ENCODE data around the gene NEDD4L.
"Not testable (repeated sequence)": the region's sequence is repeated elsewhere in the genome, so short reads cannot be mapped to it uniquely, and the experiment has no call there.

NEDD4L gene

DNA sequence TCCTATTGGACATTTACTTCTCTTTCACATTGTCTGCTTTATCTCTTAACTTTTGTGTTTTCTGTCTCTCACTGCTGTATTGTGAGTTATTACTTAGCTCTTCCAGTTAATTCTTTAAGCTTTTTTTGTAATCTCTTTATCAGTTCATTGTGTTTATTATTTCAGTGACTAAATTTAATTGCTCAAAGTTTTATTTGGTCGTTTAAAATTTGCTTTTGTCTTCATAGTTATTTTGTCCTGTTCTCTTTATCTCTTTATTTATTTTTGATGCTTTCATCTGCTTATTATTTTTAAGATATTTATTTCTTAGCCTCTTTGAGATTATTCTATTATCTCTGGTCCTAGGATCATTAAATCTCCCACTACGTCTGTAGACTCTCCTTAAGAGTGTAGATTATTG, 316.3 kb downstream of the NEDD4L start:
- no peak for DNase-seq

- no peak for DNase-seq
Measured at GRCh38 chr18:58361212-58361611, 317.2 kb downstream of the NEDD4L start.

DNA sequence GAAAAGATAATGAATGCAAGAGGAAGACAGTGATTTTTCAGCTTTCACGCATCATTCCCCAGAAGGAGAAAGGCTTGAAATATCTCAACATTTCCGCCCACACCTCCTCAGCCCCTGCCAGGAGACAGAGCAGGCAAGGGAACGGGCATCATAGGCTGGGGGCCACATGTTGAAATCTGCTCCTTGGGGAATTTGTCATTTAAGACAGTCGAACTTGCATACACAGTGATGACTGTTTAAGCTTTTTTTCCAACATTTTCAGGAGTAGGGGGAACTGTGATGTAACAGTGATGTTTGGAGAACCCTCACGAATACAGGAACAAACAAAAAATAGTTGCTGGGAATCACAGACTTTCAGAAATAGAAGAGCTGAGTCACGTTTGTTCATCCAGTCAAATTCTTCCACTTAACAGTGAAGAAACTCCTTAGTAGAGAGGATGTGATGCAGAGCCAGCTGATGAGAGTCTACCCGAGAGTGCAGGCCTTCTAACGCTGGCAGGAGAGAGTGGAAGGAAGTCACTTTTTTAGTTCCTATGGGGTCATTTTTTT, 318.1 kb downstream of the NEDD4L start:
- peak; percentile 75 for DNase-seq

GRCh38 chr18:58362829-58363271, 318.8 kb downstream of the NEDD4L start:
- DNase-seq = no peak

DNA sequence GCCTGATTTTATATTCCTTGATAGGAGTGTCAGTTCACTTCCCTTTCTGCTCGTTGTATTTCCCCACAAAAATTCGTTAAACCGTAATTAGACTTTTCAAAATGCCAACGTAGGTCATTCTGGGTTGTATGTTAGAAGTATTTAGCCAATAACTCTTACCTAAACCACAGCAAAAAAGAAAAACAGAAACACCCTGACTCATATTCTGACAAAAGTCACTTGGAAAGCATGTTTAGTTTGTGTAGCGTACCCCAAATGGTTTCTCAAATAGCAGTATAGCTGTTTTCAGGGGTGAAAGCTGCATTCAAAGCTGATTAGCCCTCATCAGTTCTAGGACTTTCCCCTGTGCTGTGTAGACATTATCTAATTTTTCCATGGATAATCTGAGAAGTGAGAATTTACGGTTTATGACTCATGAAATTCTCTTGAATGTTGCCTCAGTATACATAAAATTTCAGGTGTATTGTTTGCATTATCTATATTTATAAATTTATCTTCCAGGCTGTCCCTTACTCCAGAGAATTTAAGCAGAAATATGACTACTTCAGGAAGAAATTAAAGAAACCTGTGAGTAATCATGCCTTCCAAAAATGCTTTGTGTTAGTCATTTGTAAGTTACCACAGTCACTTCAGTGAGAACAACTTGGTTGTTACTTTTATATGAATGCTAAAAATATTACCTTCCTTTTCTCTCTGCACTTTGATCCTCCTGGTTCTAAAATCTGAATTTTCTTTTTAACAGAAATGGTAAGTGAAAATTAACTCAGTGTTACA, 319.9 kb downstream of the NEDD4L start:
- DNase-seq = no peak

DNA sequence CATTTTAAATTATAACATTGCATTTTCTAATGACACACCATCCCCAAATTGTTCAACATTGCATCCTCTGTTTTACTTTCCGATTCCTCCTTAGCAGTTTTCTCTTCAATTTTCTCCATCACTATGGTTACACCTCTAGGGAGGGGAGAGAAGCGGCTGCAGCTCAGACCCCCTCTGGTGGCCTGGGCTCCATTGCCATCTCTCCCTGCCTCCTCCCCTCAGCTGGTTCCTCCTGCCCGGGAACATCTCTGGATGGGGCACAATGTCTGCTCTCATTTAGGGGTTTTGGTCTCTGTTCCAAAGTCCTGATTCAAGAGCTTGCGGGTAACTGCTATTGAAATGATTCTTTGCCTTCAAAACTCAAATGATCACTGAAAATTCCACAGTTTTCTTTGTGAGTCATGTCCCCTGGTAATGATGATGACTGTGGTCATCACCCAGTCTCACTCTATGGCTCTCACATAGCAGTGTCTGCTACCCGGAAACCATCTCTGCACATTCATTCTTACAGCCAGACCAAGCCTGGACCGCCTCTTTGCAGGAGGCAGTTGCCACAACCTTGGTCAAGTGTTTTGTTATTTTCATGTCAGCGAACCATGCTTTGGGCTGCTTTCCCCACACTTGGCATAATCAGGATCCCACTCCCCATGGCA, 321.0 kb downstream of the NEDD4L start:
- no peak for DNase-seq

DNA sequence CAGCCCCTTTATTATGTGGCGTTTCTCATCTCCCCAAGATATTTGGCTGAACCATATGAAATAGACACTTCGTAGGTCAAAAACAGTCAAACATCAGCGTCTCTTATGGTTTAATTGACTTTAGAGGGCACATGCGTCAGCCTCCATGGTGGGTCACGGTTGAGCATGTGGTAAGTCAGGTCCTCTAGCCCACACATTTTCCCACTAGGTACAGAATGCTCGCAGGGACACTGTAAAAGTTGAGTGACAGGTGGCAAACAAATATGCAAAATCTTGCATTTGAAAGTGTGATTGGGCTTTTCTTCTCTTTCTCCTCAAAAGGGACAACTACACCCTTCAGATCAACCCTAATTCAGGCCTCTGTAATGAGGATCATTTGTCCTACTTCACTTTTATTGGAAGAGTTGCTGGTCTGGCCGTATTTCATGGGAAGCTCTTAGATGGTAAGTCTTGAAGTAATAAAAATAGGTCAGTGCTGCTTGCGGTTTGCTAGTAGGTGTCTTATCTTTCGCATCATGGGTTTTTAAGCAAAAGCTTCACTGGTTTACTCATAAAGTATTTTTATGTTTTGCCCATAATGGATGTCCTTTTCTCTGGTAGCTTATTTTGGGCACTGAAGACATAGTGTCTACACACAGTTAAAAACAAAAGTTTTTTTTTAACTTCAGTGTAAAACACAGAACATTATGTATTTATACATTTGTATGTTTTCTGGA, 323.6 kb downstream of the NEDD4L start:
- no peak for DNase-seq

DNA sequence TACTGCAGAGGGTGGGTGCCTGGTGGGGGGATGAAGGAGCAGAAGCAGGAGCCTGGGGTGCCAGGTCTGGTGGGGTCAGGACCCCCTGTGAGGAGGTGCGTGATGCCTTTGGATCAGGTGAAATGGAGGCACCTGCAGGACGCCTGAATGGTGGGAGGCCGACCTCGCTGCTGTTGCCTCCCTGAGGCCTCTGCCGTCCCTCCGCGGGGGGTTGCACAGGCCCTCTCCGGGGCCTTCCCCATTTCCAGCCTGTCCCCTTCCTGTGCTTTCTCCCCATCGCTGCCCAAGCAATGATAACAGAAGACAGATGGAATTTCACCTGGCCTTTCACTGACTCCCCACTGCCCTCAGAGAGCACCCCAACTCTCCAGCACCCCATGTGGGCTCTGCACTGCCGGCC, 325.6 kb downstream of the NEDD4L start:
- no peak for DNase-seq

DNA sequence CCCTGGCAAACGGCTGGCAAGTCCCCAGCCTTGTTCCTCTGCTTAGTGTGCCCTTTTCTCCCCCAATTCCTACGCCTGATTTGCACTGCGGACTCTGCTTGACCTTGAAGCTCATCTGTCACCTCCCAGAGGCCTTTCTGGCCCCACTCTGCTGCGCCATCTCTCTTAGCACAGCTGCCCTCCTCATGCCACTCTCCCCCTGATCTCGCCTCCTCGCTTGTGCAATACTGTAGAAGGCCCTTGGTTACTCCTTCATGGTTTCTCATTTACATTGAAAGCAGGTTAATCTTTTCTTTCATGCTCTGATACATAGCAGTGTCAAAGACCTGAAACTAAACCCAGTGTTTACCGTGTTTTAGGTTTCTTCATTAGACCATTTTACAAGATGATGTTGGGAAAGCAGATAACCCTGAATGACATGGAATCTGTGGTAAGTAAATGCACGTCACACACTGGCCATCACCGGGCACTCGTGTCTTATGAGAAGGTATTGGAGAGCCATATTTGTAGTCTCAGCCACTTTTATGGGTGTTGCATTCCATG, 326.1 kb downstream of the NEDD4L start:
- no peak for DNase-seq

DNA sequence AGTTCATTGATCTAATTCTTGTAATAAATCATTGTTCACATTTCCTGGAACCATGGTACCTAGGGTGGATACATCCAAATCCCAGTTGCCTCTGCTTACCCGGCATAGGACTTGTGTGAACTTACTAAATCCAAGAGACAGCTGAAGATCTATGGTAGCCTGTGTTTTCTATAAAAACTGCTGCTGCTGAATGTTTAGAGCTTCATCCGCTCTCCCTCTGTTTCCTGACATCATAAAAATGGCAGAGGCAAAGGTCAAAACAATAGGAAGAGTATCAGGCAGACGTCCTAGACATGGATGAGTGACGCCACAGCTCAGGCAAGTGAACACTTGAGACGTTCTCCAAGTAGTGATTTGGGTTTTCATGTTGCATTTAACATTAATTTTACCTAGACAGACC, 326.6 kb downstream of the NEDD4L start:
- DNase-seq = no peak

DNA sequence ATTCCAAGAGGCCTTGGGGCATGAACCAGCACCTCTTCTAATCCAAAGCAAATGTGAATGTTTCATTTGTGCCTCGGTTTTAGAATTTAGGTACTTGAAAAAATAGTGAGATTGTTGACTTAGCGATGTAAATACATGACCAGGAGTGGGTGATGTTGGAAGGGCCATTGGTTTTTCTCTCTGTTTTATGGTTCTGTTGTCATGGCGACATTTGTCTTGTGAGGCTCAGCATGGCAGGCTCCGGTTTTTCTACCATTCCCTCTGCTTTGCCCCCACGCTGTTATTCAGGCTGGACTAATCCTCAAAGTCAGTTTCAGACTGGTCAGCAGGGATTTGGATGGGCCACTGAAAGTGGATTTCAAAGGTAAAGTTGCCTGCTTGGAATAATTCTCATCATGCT, 329.5 kb downstream of the NEDD4L start:
- peak; percentile 69 for DNase-seq

- no peak for DNase-seq
Measured at GRCh38 chr18:58375051-58375450, 331.0 kb downstream of the NEDD4L start.

DNA sequence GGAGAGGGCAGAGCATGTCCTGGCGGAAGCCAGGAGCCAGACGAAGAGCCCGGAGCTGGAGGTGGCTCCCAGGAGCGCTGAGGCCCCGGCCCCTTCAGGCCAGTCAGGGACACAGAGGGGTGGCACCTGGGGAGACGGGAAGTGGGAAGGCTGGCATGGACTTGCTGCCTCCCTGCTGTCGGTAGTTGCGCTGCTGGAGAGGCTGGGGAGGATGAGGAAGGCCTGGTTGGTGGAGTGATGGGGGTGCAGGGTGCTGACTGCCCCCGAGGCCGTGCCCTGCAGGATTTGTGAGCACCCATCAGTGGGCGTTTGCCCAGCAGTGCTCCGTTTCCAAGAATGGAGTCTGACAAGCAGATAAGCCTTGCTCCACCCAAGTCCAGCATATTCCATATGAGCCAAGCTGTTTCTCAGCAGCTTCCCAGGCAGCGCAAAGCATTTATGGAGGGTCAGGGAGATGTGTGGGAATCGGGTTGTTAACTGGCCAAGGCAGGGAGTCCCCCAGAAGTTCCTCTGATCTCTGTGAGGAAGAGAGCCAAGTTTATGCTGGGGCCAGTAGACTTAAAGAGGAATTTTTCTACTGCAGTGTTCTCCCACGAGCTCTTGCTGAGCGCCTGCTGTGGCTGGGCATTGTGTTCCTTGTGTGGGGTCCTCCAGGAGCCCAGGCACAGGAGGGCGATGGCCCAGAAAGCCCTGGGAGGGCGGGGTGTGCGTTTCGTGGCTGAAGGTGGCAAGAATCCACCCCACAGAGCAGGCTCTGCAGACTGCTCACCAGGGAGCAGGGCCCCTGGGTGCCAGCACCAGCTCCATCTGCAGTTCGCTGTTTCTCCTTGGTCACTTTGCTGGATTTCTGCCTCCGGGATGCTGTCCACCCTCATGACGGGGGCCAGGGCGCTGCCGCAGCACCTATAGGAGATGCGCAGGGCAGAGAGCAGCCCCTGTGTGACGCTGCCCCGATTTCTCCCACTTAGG, 334.7 kb downstream of the NEDD4L start:
- DNase-seq = no peak

- DNase-seq = no peak
Measured at GRCh38 chr18:58379443-58379842, 335.4 kb downstream of the NEDD4L start.

DNA sequence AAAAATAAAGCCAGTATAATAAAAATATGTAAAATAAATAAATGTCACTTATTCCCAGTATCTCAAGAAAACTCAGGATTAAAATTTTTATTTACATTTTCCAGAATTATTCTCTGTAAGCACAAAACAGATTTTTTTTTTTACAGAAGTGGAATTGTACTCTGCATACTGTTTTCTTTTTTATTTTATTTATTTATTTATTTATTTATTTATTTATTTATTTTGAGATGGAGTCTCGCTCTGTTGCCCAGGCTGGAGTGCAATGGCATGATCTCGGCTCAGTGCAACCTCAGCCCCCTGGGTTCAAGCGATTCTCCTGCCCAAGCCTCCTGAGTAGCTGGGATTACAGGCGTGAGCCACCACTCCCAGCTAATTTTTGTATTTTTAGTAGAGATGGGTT, 336.1 kb downstream of the NEDD4L start:
- DNase-seq = not testable (repeated sequence)

DNA sequence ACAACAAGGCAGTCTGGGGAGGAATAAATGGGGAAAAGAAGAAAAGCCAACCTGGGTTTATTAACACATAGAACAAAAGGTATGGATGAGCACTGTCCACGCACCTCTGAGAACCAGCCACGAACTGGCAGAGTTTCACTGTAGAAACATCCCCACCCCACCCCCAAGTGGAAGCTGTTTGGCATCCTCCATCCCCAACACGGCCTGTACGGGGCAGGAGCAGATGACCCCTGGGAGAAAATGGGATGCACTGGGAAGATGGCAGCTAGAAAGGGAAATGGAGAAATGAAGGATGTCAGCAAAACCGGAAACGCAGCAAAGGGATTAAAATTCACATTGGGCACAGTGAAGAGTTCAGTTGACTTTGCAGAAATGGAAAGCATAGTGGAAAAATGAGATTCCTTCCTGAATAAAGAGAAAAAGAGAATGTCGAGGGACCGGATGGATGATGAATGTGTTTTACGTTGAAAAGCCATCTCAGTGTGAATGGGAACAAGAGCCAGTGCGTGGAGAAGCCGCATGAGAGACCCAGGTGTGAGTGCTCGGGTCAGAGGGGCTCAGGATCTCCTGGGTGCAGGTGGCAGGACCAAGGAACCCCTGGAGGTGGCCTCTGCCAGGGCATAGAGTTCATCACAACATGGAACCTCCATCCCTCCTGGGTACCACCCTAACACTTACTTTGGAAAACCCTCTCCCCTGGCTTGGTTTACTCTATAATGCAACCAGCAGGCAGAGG, 337.8 kb downstream of the NEDD4L start:
- no peak for DNase-seq

DNA sequence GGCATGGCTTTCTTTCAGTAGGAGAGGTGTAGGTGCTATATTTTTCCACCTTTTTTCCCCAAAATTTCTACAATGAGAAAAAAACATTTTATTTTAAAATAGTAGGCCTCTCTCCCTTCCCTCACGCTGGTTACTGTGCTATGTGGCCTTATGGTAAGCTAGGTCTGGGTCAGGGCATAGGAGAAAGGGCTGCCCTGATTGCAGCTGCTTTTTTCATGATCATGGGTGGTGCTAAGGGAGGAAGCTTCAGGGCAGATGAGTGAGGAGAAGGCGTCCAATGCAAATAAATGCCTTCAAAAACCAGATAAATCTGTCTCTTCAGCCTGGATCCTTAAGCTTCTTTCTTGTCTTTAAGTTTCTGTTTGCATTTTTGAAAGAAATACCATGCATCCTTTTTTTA, 338.4 kb downstream of the NEDD4L start:
- DNase-seq = no peak

DNA sequence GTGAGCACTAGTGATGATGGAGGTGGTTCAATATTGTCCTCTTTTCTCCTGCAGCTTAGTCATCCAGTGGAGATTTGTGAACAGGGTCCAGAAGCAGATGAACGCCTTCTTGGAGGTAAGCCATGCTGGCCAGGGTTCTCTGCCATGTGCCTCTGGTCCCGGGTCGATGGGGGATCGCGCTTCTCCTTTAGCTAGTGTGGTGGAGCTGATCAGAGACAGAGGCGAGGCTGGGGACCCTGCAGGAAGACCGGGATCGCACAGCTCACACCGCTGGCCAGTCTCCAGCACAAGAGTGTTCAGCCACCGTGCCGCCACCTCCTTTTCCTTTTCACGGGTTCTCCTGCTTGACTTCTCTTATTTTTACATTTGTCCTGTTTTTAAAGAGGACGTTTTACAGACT, 341.4 kb downstream of the NEDD4L start:
- DNase-seq = no peak

- DNase-seq = no peak
Measured at GRCh38 chr18:58386780-58387179, 342.8 kb downstream of the NEDD4L start.

- DNase-seq = no peak
Measured at GRCh38 chr18:58387716-58388115, 343.7 kb downstream of the NEDD4L start.

GRCh38 chr18:58388736-58389135, 344.7 kb downstream of the NEDD4L start:
- DNase-seq = no peak

All from DMS53 (cell line).